Endothelial cell of umbilical vein (primary cell): ENCODE results near the gene CBL. TPM values are rescaled to one million over a fixed set of nuclear protein-coding genes. Genes with fewer than 3 reads are reported as not detected.

Experiments
- BruUV-seq: library from RNA; stranded (reverse); fragments of 400-500 nt; replicated peaks from 2 replicates; lab custom pipeline; 2021; lab: Mats Ljungman, UMichigan
- CTCF ChIA-PET: fragments of 300-600, 350-600 bp; sonication (Branson Sonifier 250); formaldehyde crosslinking; loops from one replicate; lab custom pipeline; 2021; ENCODE audit warnings: antibody characterized with exemption, inconsistent platforms; lab: Charles Lee
- POLR2A ChIA-PET: fragments of 300-600, 350-600 bp; sonication (Branson Sonifier 250); formaldehyde crosslinking; loops from one replicate; lab custom pipeline; 2021; ENCODE audit warnings: antibody characterized with exemption, inconsistent platforms; lab: Charles Lee
- DNase-seq: peaks from one replicate; pipeline ENCODE4 v3.0.0-alpha.2; 2011; ENCODE audit warnings: low read depth, low spot score
- FAIRE-seq: peaks from 2 replicates; lab custom pipeline; 2011; peaks lifted over from hg19 to GRCh38; lab: Jason Lieb, UNC
- H2AFZ ChIP-seq: 2 replicates; pipeline ENCODE4 v1.6.0; 2012; ENCODE audit warnings: low read depth, low read length, control low read depth, inconsistent platforms
- H3K27ac ChIP-seq: 2 replicates; pipeline ENCODE4 v1.5.1; 2011; ENCODE audit warnings: low read depth, mild to moderate bottlenecking, control low read depth, low read length, moderate library complexity; ENCODE audit not compliant: insufficient read depth
- H3K27me3 ChIP-seq, 2 experiments: 2 replicates each; pipeline versions ENCODE4 v1.6.0 to v1.6.1; 2011; ENCODE audit warnings: low read length in 2 of 2, mixed read lengths in 1 of 2; ENCODE audit not compliant: control insufficient read depth in 2 of 2, insufficient read depth in 2 of 2
- H3K36me3 ChIP-seq, 2 experiments: 2 replicates in 1 of 2; 3 replicates in 1 of 2; pipeline ENCODE4 v1.5.1; 2011; ENCODE audit warnings: low read length in 2 of 2, mild to moderate bottlenecking in 1 of 2, moderate library complexity in 1 of 2; ENCODE audit not compliant: control insufficient read depth in 2 of 2, insufficient read depth in 2 of 2; ENCODE audit errors: extremely low read depth in 1 of 2
- H3K4me1 ChIP-seq: 3 replicates; pipeline ENCODE4 v1.5.1; 2011; ENCODE audit warnings: mild to moderate bottlenecking, low read length; ENCODE audit not compliant: control insufficient read depth, insufficient read depth; ENCODE audit errors: extremely low read depth
- H3K4me2 ChIP-seq: 2 replicates; pipeline ENCODE4 v1.6.1; 2011; ENCODE audit warnings: low read length, control low read depth, mixed read lengths; ENCODE audit not compliant: insufficient read depth
- H3K4me3 ChIP-seq, 3 experiments: fragments of 200-600 bp in 1 of 3; sonication (generic), shearing (Covaris generic) in 1 of 3; replicated peaks in 1 of 3; 2 replicates each; pipeline ENCODE4 v1.5.1; 2011 to 2016; ENCODE audit warnings: control low read depth in 3 of 3, low read length in 3 of 3, mild to moderate bottlenecking in 2 of 3, inconsistent platforms in 1 of 3, low read depth in 1 of 3, moderate library complexity in 1 of 3; ENCODE audit not compliant: insufficient read depth in 1 of 3
- H3K79me2 ChIP-seq: 2 replicates; pipeline ENCODE4 v1.6.0; 2012; ENCODE audit warnings: low read length, inconsistent platforms; ENCODE audit not compliant: control insufficient read depth, insufficient read depth
- H3K9ac ChIP-seq: replicated peaks from 2 replicates; pipeline ENCODE3; 2011; ENCODE audit warnings: low read length, control low read depth; ENCODE audit not compliant: insufficient read depth; ENCODE audit errors: extremely low read depth
- H3K9me1 ChIP-seq: replicated peaks from 3 replicates; pipeline ENCODE4 v1.6.0; 2011; ENCODE audit warnings: mild to moderate bottlenecking, low read length; ENCODE audit not compliant: control insufficient read depth, insufficient read depth; ENCODE audit errors: extremely low read depth
- H3K9me3 ChIP-seq: replicated peaks from 2 replicates; pipeline ENCODE4 v1.5.1; 2012; ENCODE audit warnings: low read length, inconsistent platforms; ENCODE audit not compliant: control insufficient read depth, insufficient read depth
- H4K20me1 ChIP-seq: replicated peaks from 2 replicates; pipeline ENCODE3; 2011; ENCODE audit warnings: mild to moderate bottlenecking, low read length; ENCODE audit not compliant: control insufficient read depth, insufficient read depth; ENCODE audit errors: extremely low read depth
- FOS ChIP-seq: IDR thresholded peaks from 2 replicates; pipeline ENCODE4 v1.6.1; 2011; ENCODE audit warnings: mild to moderate bottlenecking, low read length, moderate library complexity, borderline replicate concordance; ENCODE audit not compliant: insufficient read depth
- GATA2 ChIP-seq: IDR thresholded peaks from 2 replicates; pipeline ENCODE4 v1.7.0; 2011; ENCODE audit warnings: low read depth, mild to moderate bottlenecking, moderate library complexity, mixed read lengths, low read length; ENCODE audit not compliant: insufficient read length, insufficient read depth
- JUN ChIP-seq: IDR thresholded peaks from 2 replicates; pipeline ENCODE4 v1.6.1; 2011; ENCODE audit warnings: borderline replicate concordance, low read depth; ENCODE audit not compliant: insufficient read length, insufficient read depth
- MYC ChIP-seq: IDR thresholded peaks from one replicate; pipeline ENCODE4 v1.6.1; 2011; ENCODE audit warnings: mild to moderate bottlenecking, low read depth, low read length
- POLR2AphosphoS5 ChIP-seq: IDR thresholded peaks from 2 replicates; pipeline ENCODE4 v1.6.1; 2012; ENCODE audit warnings: low read depth, mild to moderate bottlenecking, control low read depth, low read length, moderate library complexity; ENCODE audit not compliant: insufficient read depth
- dilution Hi-C: fragments of 300-500 bp; cut with MboI; formaldehyde crosslinking; loops from one replicate; pipeline ENCODE4 v1.15.0; 2019; ENCODE audit warnings: low sequenced_read_pairs; ENCODE audit not compliant: extremely low pct_ligation_motif_present
- intact Hi-C: fragments of 100-400 bp; cut with micrococcal nuclease; formaldehyde crosslinking; loops from one replicate; pipeline ENCODE4 v1.10.0; 2022
- polyA plus RNA-seq, 4 experiments: library from polyadenylated mRNA; depleted of rRNA in 3 of 4; stranded (reverse) in 3 of 4; unstranded in 1 of 4; fragments of >200 nt; gene quantifications; 2 replicates each; pipeline versions ENCODE4 v1.2.1 to v1.2.3, GENCODE V29; 2011 to 2012; ENCODE audit warnings: missing spikeins in 1 of 4
- total RNA-seq: library from RNA; stranded (reverse); gene quantifications from 2 replicates; pipeline ENCODE4 v1.2.3, GENCODE V29; 2021
- TF ChIP-seq, protein P1 (sequence below), 2 donors: IDR thresholded peaks; 1 replicate in 1 of 2; 2 replicates in 1 of 2; pipeline ENCODE4 v1.5.1; 2011; ENCODE audit warnings: low read length in 2 of 2, mild to moderate bottlenecking in 2 of 2, moderate library complexity in 2 of 2, control low read depth in 1 of 2, inconsistent platforms in 1 of 2, low read depth in 1 of 2; ENCODE audit not compliant: insufficient read depth in 1 of 2; ENCODE audit errors: extremely low read depth in 1 of 2

The CBL gene
- total and polyA plus RNA-seq, 2 donors (not counting 3 experiments of a cell fraction or from before 2014, with no cell fraction given): 15.5 to 41.5 TPM

GRCh38 chr11:119192111-119192510, 14.0 kb upstream of the CBL start:
- dilution Hi-C loops (no loop called here), intact Hi-C loops (no loop called here)
- Histone ChIP-seq H3K9ac (no peak overlapping the region), H3K9me3 (no peaks in the 10 kb centered on the region), H3K4me2 (no peak overlapping the region), H3K36me3 (no peaks in the 10 kb centered on the region), H3K4me3 (no peak overlapping the region), H3K9me1 (no peaks in the 10 kb centered on the region), H2AFZ (no peak overlapping the region), H3K27me3 (no peaks in the 10 kb centered on the region), H3K27ac (no peak overlapping the region), H3K79me2 (no peaks in the 10 kb centered on the region), H3K4me1 (no peaks in the 10 kb centered on the region), H4K20me1 (no peaks in the 10 kb centered on the region)
- ChIA-PET POLR2A (no interaction called here), CTCF (interaction anchor here (1.1 to 1.5 kb wide), 2 partner anchors 23 to 47 kb away, joined by 3 to 5 read pairs; no protein-coding TSS in a partner anchor)
- FAIRE-seq: no peak
- no peak for TF ChIP-seq GATA2
- TF ChIP-seq, protein P1, sequence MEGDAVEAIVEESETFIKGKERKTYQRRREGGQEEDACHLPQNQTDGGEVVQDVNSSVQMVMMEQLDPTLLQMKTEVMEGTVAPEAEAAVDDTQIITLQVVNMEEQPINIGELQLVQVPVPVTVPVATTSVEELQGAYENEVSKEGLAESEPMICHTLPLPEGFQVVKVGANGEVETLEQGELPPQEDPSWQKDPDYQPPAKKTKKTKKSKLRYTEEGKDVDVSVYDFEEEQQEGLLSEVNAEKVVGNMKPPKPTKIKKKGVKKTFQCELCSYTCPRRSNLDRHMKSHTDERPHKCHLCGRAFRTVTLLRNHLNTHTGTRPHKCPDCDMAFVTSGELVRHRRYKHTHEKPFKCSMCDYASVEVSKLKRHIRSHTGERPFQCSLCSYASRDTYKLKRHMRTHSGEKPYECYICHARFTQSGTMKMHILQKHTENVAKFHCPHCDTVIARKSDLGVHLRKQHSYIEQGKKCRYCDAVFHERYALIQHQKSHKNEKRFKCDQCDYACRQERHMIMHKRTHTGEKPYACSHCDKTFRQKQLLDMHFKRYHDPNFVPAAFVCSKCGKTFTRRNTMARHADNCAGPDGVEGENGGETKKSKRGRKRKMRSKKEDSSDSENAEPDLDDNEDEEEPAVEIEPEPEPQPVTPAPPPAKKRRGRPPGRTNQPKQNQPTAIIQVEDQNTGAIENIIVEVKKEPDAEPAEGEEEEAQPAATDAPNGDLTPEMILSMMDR (IDR thresholded peaks at IDR 0.05; ENCODE audit: extremely low read depth in 1 of 2, insufficient read depth in 1 of 2, low read depth in 1 of 2, low read length in 2 of 2): no peak
- TF ChIP-seq JUN: no peak
- no peak for TF ChIP-seq MYC
- TF ChIP-seq POLR2AphosphoS5: no peak
- no peak for TF ChIP-seq FOS
- DNase-seq: no peak
- BruUV-seq: no TSS peak
